Neural crest cell (in vitro differentiated cells): ENCODE measurements around the gene GRP. TPM values are rescaled to one million over a fixed set of nuclear protein-coding genes. Genes with fewer than 3 reads are reported as not detected.

Source experiments
- DNase-seq: peaks from one replicate; pipeline ENCODE4 v3.0.0; 2021; ENCODE audit warnings: low read depth, mixed read lengths, low spot score
- H3K27ac Mint-ChIP-seq: one replicate; pipeline ENCODE4 v1.8.0; 2021; ENCODE audit warnings: mild to moderate bottlenecking, mixed read lengths; ENCODE audit not compliant: unreplicated experiment
- H3K27me3 Mint-ChIP-seq: 2 replicates; pipeline ENCODE4 v1.8.0; 2021; ENCODE audit warnings: low read depth, mild to moderate bottlenecking, mixed read lengths
- H3K36me3 Mint-ChIP-seq: 2 replicates; pipeline ENCODE4 v1.8.0; 2021; ENCODE audit warnings: low read depth, mild to moderate bottlenecking, mixed read lengths
- H3K4me1 Mint-ChIP-seq: 2 replicates; pipeline ENCODE4 v1.8.0; 2021; ENCODE audit warnings: mixed read lengths
- H3K4me3 Mint-ChIP-seq: one replicate; pipeline ENCODE4 v1.8.0; 2021; ENCODE audit warnings: mild to moderate bottlenecking, mixed read lengths
- H3K9me3 Mint-ChIP-seq: 2 replicates; pipeline ENCODE4 v1.8.0; 2021; ENCODE audit warnings: mixed read lengths
- CTCF ChIP-seq: fragments of 200-600 bp; sonication (generic); conservative IDR thresholded peaks from 2 replicates; pipeline ENCODE4 v1.5.0; 2021; ENCODE audit warnings: antibody characterized with exemption, mild to moderate bottlenecking
- total RNA-seq: library from RNA; stranded (reverse); gene quantifications from 2 replicates; pipeline ENCODE4 v1.2.1, GENCODE V29; 2021

GRP gene
- total RNA-seq, 1 donor from 2014 or later, result not detected

GRCh38 chr18:59229191-59229590 lies 9.2 kb downstream of the GRP start:
- H3K27me3 Mint-ChIP-seq, result peaks cover 83% of the 10 kb centered on the region
- DNase-seq, result no peak
- no peaks in the 10 kb centered on the region for H3K4me1 Mint-ChIP-seq
- H3K9me3 Mint-ChIP-seq, result no peaks in the 10 kb centered on the region
- no peak for TF ChIP-seq CTCF
- H3K4me3 Mint-ChIP-seq, result no peak overlapping the region
- no peaks in the 10 kb centered on the region for H3K36me3 Mint-ChIP-seq
- no peak overlapping the region for H3K27ac Mint-ChIP-seq

GRCh38 chr18:59229701-59230443 lies 9.9 kb downstream of the GRP start:
- Mint-ChIP-seq H3K36me3 (no peaks in the 10 kb centered on the region), H3K27me3 (peaks cover 76% of the 10 kb centered on the region), H3K27ac (no peak overlapping the region), H3K9me3 (no peaks in the 10 kb centered on the region), H3K4me1 (no peaks in the 10 kb centered on the region), H3K4me3 (no peak overlapping the region)
- TF ChIP-seq CTCF, result no peak
- no peak for DNase-seq

GRCh38 chr18:59231114-59231513 lies 11.2 kb downstream of the GRP start:
- Mint-ChIP-seq H3K27ac (no peak overlapping the region), H3K36me3 (no peaks in the 10 kb centered on the region), H3K4me3 (no peak overlapping the region), H3K4me1 (no peaks in the 10 kb centered on the region), H3K9me3 (no peaks in the 10 kb centered on the region), H3K27me3 (peaks cover 67% of the 10 kb centered on the region)
- TF ChIP-seq CTCF, result no peak
- no peak for DNase-seq

- DNase-seq, result no peak
- H3K27ac Mint-ChIP-seq, result no peak overlapping the region
- no peak overlapping the region for H3K4me3 Mint-ChIP-seq
- H3K36me3 Mint-ChIP-seq, result no peaks in the 10 kb centered on the region
- no peaks in the 10 kb centered on the region for H3K4me1 Mint-ChIP-seq
- peaks cover 2% of the 10 kb centered on the region for H3K9me3 Mint-ChIP-seq
- no peak for TF ChIP-seq CTCF
- H3K27me3 Mint-ChIP-seq, result peaks cover 67% of the 10 kb centered on the region
These were observed 11.9 kb downstream of the GRP start for GRCh38 chr18:59231877-59232276.

GRCh38 chr18:59232309-59233016 lies 12.5 kb downstream of the GRP start:
- H3K4me1 Mint-ChIP-seq, result no peaks in the 10 kb centered on the region
- no peak overlapping the region for H3K27ac Mint-ChIP-seq
- no peak for TF ChIP-seq CTCF
- peaks cover 65% of the 10 kb centered on the region for H3K27me3 Mint-ChIP-seq
- H3K36me3 Mint-ChIP-seq, result no peaks in the 10 kb centered on the region
- peaks cover 2% of the 10 kb centered on the region for H3K9me3 Mint-ChIP-seq
- no peak for DNase-seq
- no peak overlapping the region for H3K4me3 Mint-ChIP-seq
